GM18861 (cell line): ENCODE results near the gene SMPDL3A.

ENCODE experiments used
- ATAC-seq: cut with Tn5 transposase; IDR thresholded peaks from one replicate; pipeline ENCODE4 v1.9.1; 2021; ENCODE audit not compliant: unreplicated experiment

The SMPDL3A gene

GRCh38 chr6:122800906-122801305 lies 11.8 kb downstream of the SMPDL3A start:
- no peak for ATAC-seq

DNA sequence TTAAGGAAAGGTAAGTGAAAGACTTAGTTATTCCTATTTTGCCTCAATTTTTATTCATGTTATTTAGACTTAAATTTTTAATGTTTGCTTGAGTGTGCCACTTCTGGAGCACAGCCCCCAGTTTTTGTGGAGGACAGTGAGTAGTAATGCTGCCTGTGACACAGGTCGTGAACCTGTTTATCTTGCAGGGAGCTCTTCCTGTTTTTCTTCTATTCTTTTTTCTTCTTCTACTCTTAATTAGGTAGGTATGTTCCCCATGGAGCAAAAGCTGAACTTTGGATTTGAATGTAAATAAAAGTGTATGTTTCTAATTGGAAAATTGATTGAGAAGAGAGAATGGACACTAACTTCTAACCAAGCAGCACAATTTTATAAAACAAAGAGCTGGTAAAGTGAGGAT lies 12.3 kb downstream of the SMPDL3A start:
- no peak for ATAC-seq

DNA sequence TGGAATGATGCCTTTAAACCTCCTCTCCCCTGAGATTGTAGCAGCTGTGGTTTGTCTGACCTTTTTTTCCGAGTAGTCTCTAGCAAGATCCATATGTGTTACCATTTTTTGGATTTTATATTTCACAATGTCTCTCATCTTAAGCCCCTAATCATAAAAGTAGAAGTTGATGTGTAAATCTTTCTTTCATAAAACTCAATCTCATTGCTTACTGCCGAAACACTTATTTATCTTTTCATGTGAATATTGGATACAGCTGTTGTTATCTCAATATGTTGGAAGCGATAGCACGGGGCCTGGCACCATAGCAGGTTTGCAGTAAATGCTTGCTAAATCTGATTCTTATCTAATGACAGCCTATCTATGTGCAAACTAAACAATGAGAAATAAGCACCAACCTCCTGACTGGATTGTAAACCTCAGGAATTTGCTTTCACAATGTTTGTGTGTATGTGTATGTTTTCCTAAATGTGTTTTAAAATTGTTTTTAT lies 14.2 kb downstream of the SMPDL3A start:
- no peak for ATAC-seq

- no peak for ATAC-seq
Observed at GRCh38 chr6:122804962-122805485, 16.0 kb downstream of the SMPDL3A start.

DNA sequence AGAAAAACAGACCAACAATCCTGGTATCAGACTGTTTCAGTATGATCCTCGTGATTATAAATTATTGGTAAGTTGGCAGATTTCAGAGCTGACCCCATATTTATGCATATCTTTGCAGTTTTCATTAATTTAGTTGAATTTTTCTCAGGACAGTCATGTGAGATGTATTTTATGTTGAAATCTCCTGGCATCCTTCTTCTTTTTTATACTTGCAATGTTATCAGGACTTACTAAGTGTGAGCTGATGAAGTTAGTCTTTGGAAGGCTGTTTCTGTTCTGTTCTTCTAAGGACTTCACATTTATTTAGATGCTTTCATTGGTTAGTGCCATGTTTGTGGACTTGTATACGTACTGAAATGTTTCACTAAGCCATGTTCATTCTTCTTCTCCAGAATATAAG lies 17.2 kb downstream of the SMPDL3A start:
- ATAC-seq: no peak

- no peak for ATAC-seq
Observed at GRCh38 chr6:122808121-122808885, 19.2 kb downstream of the SMPDL3A start.

- no peak for ATAC-seq
Observed at GRCh38 chr6:122809001-122809400, 19.9 kb downstream of the SMPDL3A start.

- ATAC-seq: no peak
Observed at GRCh38 chr6:122809691-122810090, 20.6 kb downstream of the SMPDL3A start.

- no peak for ATAC-seq
Observed at GRCh38 chr6:122810189-122810588, 21.1 kb downstream of the SMPDL3A start.

- no peak for ATAC-seq
Observed at GRCh38 chr6:122817358-122817757, 28.3 kb downstream of the SMPDL3A start.

DNA sequence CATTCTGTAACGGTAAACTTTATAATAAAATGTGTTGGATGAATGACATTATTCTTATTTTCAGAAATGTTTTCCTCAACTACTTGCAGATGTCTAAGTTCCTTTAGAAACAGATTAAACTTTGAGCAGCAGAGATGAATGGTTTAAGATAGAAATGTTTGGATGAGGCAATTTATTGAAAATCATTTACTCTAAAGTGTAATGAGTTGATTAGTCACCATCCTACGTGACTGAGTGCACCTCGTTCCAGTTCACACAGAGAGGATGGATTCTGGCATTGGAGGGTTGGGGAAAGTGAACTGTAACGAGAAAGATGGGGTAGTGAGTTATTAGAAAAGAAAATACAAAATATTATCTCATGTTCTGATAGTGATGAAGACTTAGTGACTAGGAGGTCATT lies 28.7 kb downstream of the SMPDL3A start:
- no peak for ATAC-seq

- no peak for ATAC-seq
Observed at GRCh38 chr6:122818866-122819265, 29.8 kb downstream of the SMPDL3A start.

- ATAC-seq: no peak
Observed at GRCh38 chr6:122821095-122821494, 32.0 kb downstream of the SMPDL3A start.

GRCh38 chr6:122825163-122825562 lies 36.1 kb downstream of the SMPDL3A start:
- no peak for ATAC-seq

GRCh38 chr6:122829456-122829855 lies 40.4 kb downstream of the SMPDL3A start:
- no peak for ATAC-seq

GRCh38 chr6:122831511-122831910 lies 42.5 kb downstream of the SMPDL3A start:
- no peak for ATAC-seq

GRCh38 chr6:122832459-122832858 lies 43.4 kb downstream of the SMPDL3A start:
- no peak for ATAC-seq

DNA sequence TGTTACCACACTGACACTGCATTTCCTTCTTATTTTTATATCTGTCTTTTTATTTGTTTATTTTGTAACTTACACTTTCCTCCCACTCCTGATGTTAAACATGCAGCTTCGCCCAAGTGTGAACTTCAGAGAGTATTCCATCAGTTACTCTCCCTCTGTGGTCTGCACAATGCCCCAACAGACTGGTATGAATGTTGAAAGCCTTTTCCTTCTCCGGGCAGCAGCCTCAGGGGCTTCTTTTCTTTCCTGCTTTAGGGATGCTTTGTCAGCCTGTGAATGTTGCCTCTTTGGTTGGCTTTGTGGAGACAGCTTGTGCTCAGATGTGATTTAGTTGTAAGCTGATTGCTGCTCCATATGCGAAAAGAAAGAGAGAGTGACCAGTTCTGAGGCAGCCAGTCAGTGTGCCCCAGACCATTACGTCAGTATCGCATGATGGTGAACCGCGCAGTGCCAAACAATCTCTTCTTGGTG lies 44.0 kb downstream of the SMPDL3A start:
- no peak for ATAC-seq

- no peak for ATAC-seq
Observed at GRCh38 chr6:122838060-122838780, 49.2 kb downstream of the SMPDL3A start.

DNA sequence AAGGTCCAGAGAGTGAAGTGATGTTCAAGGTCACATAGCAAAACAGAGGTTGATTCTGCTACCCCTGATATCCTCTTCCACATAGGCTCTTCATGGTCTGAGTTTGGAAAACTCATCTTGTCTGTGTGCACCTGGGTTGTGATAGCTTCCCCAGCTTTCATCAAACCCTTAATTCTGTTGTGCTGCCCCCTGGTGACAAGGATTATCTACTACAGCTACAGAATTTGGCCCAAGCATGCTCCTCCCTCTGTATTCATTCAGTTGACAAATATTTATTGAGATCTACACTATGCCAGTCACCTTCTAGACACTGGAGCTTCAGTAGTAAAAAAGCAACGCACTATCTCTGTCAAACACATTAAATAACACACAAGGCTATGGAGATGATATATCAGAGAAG lies 50.4 kb downstream of the SMPDL3A start:
- ATAC-seq: no peak

DNA sequence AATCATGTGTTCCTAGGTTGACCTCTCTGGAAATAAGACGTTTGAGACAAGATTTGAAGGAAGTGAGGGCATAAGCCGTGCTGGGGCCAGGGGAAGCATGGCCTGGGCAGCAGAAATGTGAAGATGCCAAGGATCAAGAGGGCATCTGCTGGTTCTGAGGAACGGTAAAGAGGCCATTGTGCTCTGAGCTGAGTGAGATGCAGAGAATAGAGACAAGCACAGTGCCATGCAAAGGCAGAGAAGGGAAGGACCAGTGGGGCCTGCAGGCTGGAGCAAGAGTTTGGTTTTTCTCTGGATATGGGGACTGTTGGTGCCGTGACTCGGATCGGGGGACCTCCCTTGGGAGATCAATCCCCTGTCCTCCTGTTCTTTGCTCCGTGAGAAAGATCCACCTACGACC lies 50.8 kb downstream of the SMPDL3A start:
- ATAC-seq: no peak

DNA sequence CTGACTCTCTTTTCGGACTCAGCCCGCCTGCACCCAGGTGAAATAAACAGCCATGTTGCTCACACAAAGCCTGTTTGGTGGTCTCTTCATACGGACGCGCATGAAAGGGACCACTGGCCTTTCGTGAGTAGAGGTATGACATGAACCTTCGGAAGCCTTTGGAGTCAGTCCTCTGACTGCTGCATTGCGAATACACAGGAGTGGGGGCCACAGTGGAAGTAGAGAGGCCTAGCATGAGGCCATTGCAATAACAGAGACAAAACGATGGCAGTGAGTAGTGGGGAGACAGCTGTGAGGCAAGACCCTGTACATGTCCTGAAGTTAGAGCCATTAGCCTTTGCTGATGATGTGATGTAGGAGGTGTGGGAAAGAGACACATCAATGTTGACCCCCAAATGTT lies 56.4 kb downstream of the SMPDL3A start:
- no peak for ATAC-seq
